ENCODE data around the gene RNF115.
"Not testable (repeated sequence)": the region's sequence is repeated elsewhere in the genome, so short reads cannot be mapped to it uniquely, and the experiment has no call there.

DNA sequence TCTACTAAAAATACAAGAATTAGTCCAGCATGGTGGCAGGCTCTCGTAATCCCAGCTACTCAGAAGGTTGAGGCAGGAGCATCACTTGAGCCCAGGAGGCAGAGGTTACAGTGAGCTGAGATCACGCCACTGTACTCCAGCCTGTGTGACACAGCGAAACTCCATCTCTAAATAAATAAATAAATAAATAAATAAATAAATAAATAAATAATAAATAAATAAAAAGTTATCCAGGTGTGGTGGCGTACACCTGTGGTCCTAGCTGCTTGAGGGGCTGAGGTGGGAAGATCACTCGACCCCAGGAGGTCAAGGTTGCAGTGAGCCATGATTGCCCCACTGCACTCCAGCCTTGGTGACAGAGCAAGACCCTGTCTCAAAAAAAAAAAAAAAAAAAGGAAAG lies 105.4 kb downstream of the RNF115 start:
- TF ChIP-seq CTCF (conservative IDR thresholded peaks at IDR 0.05); EZH2 (IDR thresholded peaks at IDR 0.05; ENCODE audit: low read depth): not testable (repeated sequence)
